ENCODE results near the gene C19orf33. TPM values are rescaled to one million over a fixed set of nuclear protein-coding genes. Genes with fewer than 3 reads are reported as not detected.

The C19orf33 gene
- total RNA-seq, 2 donors from 2014 or later = 2.9 to 13.2 TPM

DNA sequence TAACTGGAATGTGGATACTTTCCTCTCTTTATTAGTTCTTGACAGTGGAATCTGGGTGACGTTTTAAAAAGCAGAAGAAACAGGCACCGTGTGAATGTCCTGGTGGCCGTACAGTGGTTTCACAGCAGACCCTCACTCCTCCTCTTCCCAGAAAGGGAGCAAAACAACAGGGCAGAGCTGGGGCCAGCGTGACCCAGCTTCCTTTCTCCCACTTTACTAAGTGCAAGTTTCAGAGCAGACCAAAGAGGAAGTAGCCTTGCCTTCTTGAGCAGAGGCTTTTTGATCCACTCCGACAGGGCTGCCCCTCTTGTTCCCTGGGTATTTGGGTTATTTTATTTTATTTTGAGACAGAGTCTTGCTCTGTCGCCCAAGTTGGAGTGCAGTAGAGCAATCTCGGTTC, 19.6 kb upstream of the C19orf33 start:
- DNase-seq = no peak
- Histone ChIP-seq H3K9me3 (ENCODE audit: control insufficient read depth, low read length) (no peaks in the 10 kb centered on the region), H3K27me3 (ENCODE audit: control insufficient read depth, insufficient read depth, low read length, poor library complexity, severe bottlenecking) (no peaks in the 10 kb centered on the region), H3K9ac (ENCODE audit: extremely low read depth, low read length, poor library complexity, severe bottlenecking) (no peak overlapping the region), H3K4me3 (ENCODE audit: low read length) (no peak overlapping the region), H3K27ac (ENCODE audit: low read depth, low read length) (no peak overlapping the region), H3K4me1 (ENCODE audit: control insufficient read depth, insufficient read depth, low read length) (no peaks in the 10 kb centered on the region), H3K36me3 (ENCODE audit: control insufficient read depth, insufficient read depth, low read length) (peaks cover 66% of the 10 kb centered on the region)
- H3K27ac Mint-ChIP-seq = peak overlapping the region; percentile 50
- no peaks in the 10 kb centered on the region for H3K9me3 Mint-ChIP-seq
- peaks cover 59% of the 10 kb centered on the region for H3K36me3 Mint-ChIP-seq (ENCODE audit: low read depth)
- H3K27me3 Mint-ChIP-seq (ENCODE audit: insufficient read depth) = no peaks in the 10 kb centered on the region
- 93 to 97% methylated on average over 3 to 7 of the region's 7 CpGs for WGBS, 2 experiments (ENCODE audit: insufficient coverage in 1 of 2, insufficient read length in 1 of 2)
- no peak for TF ChIP-seq CTCF (conservative IDR thresholded peaks at IDR 0.05)
- H3K4me3 Mint-ChIP-seq = no peak overlapping the region
- H3K4me1 Mint-ChIP-seq = peaks cover 9% of the 10 kb centered on the region

DNA sequence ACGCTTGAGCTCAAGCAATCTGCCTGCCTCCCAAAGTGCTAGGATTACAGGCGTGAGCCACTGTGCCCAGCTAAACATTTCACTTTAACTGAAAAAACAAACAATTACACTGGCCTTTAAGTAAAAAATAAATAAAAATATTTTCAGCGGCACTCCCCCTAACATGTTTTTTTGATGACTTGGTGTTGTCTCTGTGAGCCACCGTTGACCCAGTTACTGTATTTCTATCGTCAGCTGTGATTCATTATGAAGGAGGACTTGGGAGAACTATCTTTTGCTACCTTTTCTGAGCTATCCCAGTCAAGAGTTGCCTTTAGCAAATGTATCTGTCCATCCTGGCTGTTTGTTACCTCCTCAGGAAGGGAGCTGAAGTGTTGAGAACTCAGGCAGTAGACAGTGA, 18.5 kb upstream of the C19orf33 start:
- no peaks in the 10 kb centered on the region for H3K27me3 ChIP-seq (ENCODE audit: control insufficient read depth, insufficient read depth, low read length, poor library complexity, severe bottlenecking)
- H3K4me3 Mint-ChIP-seq = no peak overlapping the region
- H3K9me3 ChIP-seq (ENCODE audit: control insufficient read depth, low read length) = no peaks in the 10 kb centered on the region
- no peak overlapping the region for H3K9ac ChIP-seq (ENCODE audit: extremely low read depth, low read length, poor library complexity, severe bottlenecking)
- peaks cover 62% of the 10 kb centered on the region for H3K36me3 Mint-ChIP-seq (ENCODE audit: low read depth)
- no peak overlapping the region for H3K4me3 ChIP-seq (ENCODE audit: low read length)
- no peak overlapping the region for H3K27ac Mint-ChIP-seq
- H3K27me3 Mint-ChIP-seq (ENCODE audit: insufficient read depth) = no peaks in the 10 kb centered on the region
- H3K4me1 ChIP-seq (ENCODE audit: control insufficient read depth, insufficient read depth, low read length) = no peaks in the 10 kb centered on the region
- DNase-seq = no peak
- peaks cover 67% of the 10 kb centered on the region for H3K36me3 ChIP-seq (ENCODE audit: control insufficient read depth, insufficient read depth, low read length)
- 95 to 98% methylated on average over 4 to 5 of the region's 5 CpGs for WGBS, 2 experiments (ENCODE audit: insufficient coverage in 1 of 2, insufficient read length in 1 of 2)
- H3K27ac ChIP-seq (ENCODE audit: low read depth, low read length) = no peak overlapping the region
- H3K4me1 Mint-ChIP-seq = peaks cover 9% of the 10 kb centered on the region
- H3K9me3 Mint-ChIP-seq = no peaks in the 10 kb centered on the region
- no peak for TF ChIP-seq CTCF (conservative IDR thresholded peaks at IDR 0.05)

GRCh38 chr19:38287604-38288003, 16.4 kb upstream of the C19orf33 start:
- Mint-ChIP-seq H3K4me3 (no peak overlapping the region), H3K36me3 (ENCODE audit: low read depth) (peaks cover 72% of the 10 kb centered on the region), H3K27me3 (ENCODE audit: insufficient read depth) (no peaks in the 10 kb centered on the region), H3K27ac (no peak overlapping the region), H3K9me3 (no peaks in the 10 kb centered on the region), H3K4me1 (peaks cover under 1% of the 10 kb centered on the region)
- no peak for TF ChIP-seq CTCF (conservative IDR thresholded peaks at IDR 0.05)
- DNase-seq = no peak
- no peak overlapping the region for H3K4me3 ChIP-seq (ENCODE audit: low read length)
- no peak overlapping the region for H3K9ac ChIP-seq (ENCODE audit: extremely low read depth, low read length, poor library complexity, severe bottlenecking)
- no peaks in the 10 kb centered on the region for H3K9me3 ChIP-seq (ENCODE audit: control insufficient read depth, low read length)
- no peaks in the 10 kb centered on the region for H3K27me3 ChIP-seq (ENCODE audit: control insufficient read depth, insufficient read depth, low read length, poor library complexity, severe bottlenecking)
- H3K36me3 ChIP-seq (ENCODE audit: control insufficient read depth, insufficient read depth, low read length) = peaks cover 72% of the 10 kb centered on the region
- WGBS, 2 experiments (ENCODE audit: insufficient coverage in 1 of 2, insufficient read length in 1 of 2) = 91 to 93% methylated on average over 7 to 9 of the region's 9 CpGs
- peak overlapping the region; percentile 63 for H3K27ac ChIP-seq (ENCODE audit: low read depth, low read length)
- H3K4me1 ChIP-seq (ENCODE audit: control insufficient read depth, insufficient read depth, low read length) = no peaks in the 10 kb centered on the region
